HG02763 (cell line): ENCODE data around the gene SMAP2.

Experiments
- ATAC-seq: cut with Tn5 transposase; IDR thresholded peaks from one replicate; pipeline ENCODE4 v1.9.1; 2021; ENCODE audit warnings: mild to moderate bottlenecking, moderate library complexity; ENCODE audit not compliant: unreplicated experiment

The SMAP2 gene

GRCh38 chr1:40416709-40417108 is 43.2 kb downstream of the SMAP2 start:
- no peak for ATAC-seq

GRCh38 chr1:40421431-40422384 is 48.2 kb downstream of the SMAP2 start:
- ATAC-seq, result no peak

GRCh38 chr1:40422630-40423263 is 49.2 kb downstream of the SMAP2 start:
- no peak for ATAC-seq

GRCh38 chr1:40423264-40423642 is 49.7 kb downstream of the SMAP2 start:
- ATAC-seq, result no peak

- ATAC-seq, result no peak
Observed at GRCh38 chr1:40423951-40424618, 50.6 kb downstream of the SMAP2 start.

- no peak for ATAC-seq
Observed at GRCh38 chr1:40425198-40425597, 51.7 kb downstream of the SMAP2 start.

GRCh38 chr1:40431385-40431784 is 57.9 kb downstream of the SMAP2 start:
- ATAC-seq, result no peak

- no peak for ATAC-seq
Observed at GRCh38 chr1:40432644-40433390, 59.3 kb downstream of the SMAP2 start.

- no peak for ATAC-seq
Observed at GRCh38 chr1:40435471-40435870, 61.9 kb downstream of the SMAP2 start.

- no peak for ATAC-seq
Observed at GRCh38 chr1:40435876-40436275, 62.3 kb downstream of the SMAP2 start.

GRCh38 chr1:40438391-40439015 is 65.0 kb downstream of the SMAP2 start:
- ATAC-seq, result no peak

- ATAC-seq, result no peak
Observed at GRCh38 chr1:40439247-40439646, 65.7 kb downstream of the SMAP2 start.

- ATAC-seq, result peak; percentile 86
Observed at GRCh38 chr1:40449684-40450494, 76.4 kb downstream of the SMAP2 start, which contains the start of gene ZFP69B. Gene ZFP69B, plus strand, starts transcription at chr1:40450476. Its CDS starts 486 bp downstream, at chr1:40450962.

GRCh38 chr1:40450495-40451237 is 77.1 kb downstream of the SMAP2 start:
- ATAC-seq, result peak; percentile 17

- no peak for ATAC-seq
Observed at GRCh38 chr1:40451238-40451585, 77.7 kb downstream of the SMAP2 start.

- ATAC-seq, result no peak
Observed at GRCh38 chr1:40454873-40455272, 81.3 kb downstream of the SMAP2 start.

- no peak for ATAC-seq
Observed at GRCh38 chr1:40462956-40463590, 89.5 kb downstream of the SMAP2 start.

- ATAC-seq, result no peak
Observed at GRCh38 chr1:40469327-40469726, 95.8 kb downstream of the SMAP2 start.
